ENCODE data around the gene SNTG2.

DNA sequence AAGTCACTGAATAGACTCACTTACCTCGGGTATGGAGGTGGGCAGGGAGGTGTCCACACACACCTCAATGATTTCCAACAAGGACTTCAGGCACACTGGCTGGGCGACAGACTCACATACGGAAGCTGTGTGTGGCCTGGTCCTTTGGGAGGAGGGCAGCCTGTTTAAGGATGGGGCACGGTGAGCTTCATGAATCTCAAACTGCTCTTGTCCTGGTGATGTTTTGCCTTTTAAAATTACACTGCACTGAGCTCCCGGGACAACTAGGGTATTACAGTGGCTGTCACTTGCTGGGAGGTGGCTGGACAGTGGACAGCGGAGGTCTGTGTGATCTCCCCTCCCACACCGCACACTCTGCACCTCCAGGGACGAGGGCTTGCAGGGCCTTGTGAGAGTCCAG lies 211.6 kb downstream of the SNTG2 start:
- TF ChIP-seq POLR2AphosphoS5 (IDR thresholded peaks at IDR 0.05): no peak
- TF ChIP-seq EP300 (IDR thresholded peaks at IDR 0.05): no peak
- TF ChIP-seq, protein P1, sequence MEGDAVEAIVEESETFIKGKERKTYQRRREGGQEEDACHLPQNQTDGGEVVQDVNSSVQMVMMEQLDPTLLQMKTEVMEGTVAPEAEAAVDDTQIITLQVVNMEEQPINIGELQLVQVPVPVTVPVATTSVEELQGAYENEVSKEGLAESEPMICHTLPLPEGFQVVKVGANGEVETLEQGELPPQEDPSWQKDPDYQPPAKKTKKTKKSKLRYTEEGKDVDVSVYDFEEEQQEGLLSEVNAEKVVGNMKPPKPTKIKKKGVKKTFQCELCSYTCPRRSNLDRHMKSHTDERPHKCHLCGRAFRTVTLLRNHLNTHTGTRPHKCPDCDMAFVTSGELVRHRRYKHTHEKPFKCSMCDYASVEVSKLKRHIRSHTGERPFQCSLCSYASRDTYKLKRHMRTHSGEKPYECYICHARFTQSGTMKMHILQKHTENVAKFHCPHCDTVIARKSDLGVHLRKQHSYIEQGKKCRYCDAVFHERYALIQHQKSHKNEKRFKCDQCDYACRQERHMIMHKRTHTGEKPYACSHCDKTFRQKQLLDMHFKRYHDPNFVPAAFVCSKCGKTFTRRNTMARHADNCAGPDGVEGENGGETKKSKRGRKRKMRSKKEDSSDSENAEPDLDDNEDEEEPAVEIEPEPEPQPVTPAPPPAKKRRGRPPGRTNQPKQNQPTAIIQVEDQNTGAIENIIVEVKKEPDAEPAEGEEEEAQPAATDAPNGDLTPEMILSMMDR (IDR thresholded peaks at IDR 0.05): no peak
- TF ChIP-seq POLR2A (IDR thresholded peaks at IDR 0.05; ENCODE audit: low read depth): no peak

Data from esophagus muscularis mucosa (tissue), 4 donors.